TTC549 (cell line): Measurements from ENCODE around the gene PLA2G2F.
"Not testable (repeated sequence)": the region's sequence is repeated elsewhere in the genome, so short reads cannot be mapped to it uniquely, and the experiment has no call there.

Experiments
- FAIRE-seq: peaks from 2 replicates; lab custom pipeline; 2012; peaks lifted over from hg19 to GRCh38; lab: Jason Lieb, UNC

Gene PLA2G2F

GRCh38 chr1:20114021-20114648 is 25.0 kb upstream of the PLA2G2F start:
- no peak for FAIRE-seq

GRCh38 chr1:20115479-20115878 is 23.6 kb upstream of the PLA2G2F start:
- FAIRE-seq: no peak

GRCh38 chr1:20115916-20116315 is 23.2 kb upstream of the PLA2G2F start:
- no peak for FAIRE-seq

GRCh38 chr1:20117236-20117635 is 21.9 kb upstream of the PLA2G2F start:
- no peak for FAIRE-seq

GRCh38 chr1:20119347-20119746 is 19.8 kb upstream of the PLA2G2F start, which contains the start of gene PLA2G2D:
TSS of gene PLA2G2D (minus strand) at chr1:20119536. CDS start at chr1:20119498, 38 bp downstream.
- no peak for FAIRE-seq

- FAIRE-seq: no peak
Observed at GRCh38 chr1:20120796-20121195, 18.3 kb upstream of the PLA2G2F start.

- no peak for FAIRE-seq
Observed at GRCh38 chr1:20123722-20124455, 15.2 kb upstream of the PLA2G2F start.

GRCh38 chr1:20124456-20125057 is 14.6 kb upstream of the PLA2G2F start:
- FAIRE-seq: no peak

GRCh38 chr1:20125100-20125499 is 14.0 kb upstream of the PLA2G2F start:
- no peak for FAIRE-seq

GRCh38 chr1:20126041-20126805 is 12.9 kb upstream of the PLA2G2F start:
- FAIRE-seq: no peak

GRCh38 chr1:20126806-20127440 is 12.2 kb upstream of the PLA2G2F start:
- FAIRE-seq: no peak

GRCh38 chr1:20130518-20130917 is 8.6 kb upstream of the PLA2G2F start:
- FAIRE-seq: not testable (repeated sequence)

- no peak for FAIRE-seq
Observed at GRCh38 chr1:20134995-20135394, 4.1 kb upstream of the PLA2G2F start.

- FAIRE-seq: no peak
Observed at GRCh38 chr1:20136249-20136648, 2.9 kb upstream of the PLA2G2F start.

GRCh38 chr1:20137055-20137454 is 2.1 kb upstream of the PLA2G2F start:
- FAIRE-seq: no peak

- no peak for FAIRE-seq
Observed at GRCh38 chr1:20137604-20138003, 1.5 kb upstream of the PLA2G2F start.

GRCh38 chr1:20138346-20138745 is 777 bp upstream of the PLA2G2F start:
- no peak for FAIRE-seq

- FAIRE-seq: no peak
Observed at GRCh38 chr1:20139776-20140612, 871 bp downstream of the PLA2G2F start.

- FAIRE-seq: no peak
Observed at GRCh38 chr1:20141001-20141400, 1.9 kb downstream of the PLA2G2F start.

GRCh38 chr1:20141466-20141865 is 2.3 kb downstream of the PLA2G2F start:
- no peak for FAIRE-seq

- FAIRE-seq: no peak
Observed at GRCh38 chr1:20142001-20142710, 3.0 kb downstream of the PLA2G2F start.
